ENCODE results near the gene SULT1B1. TPM values are rescaled to one million over a fixed set of nuclear protein-coding genes. Genes with fewer than 3 reads are reported as not detected.

Gene SULT1B1
- total and polyA plus RNA-seq, 2 of the 8 experiments (the other 6 are each of a cell fraction or from before 2014, with no cell fraction given) = not detected

GRCh38 chr4:69785211-69785831, 24.9 kb upstream of the SULT1B1 start (continued):
- TF ChIP-seq GABPA (IDR thresholded peaks at IDR 0.05; ENCODE audit: borderline replicate concordance, insufficient read depth, low read length) (no peak), SP4 (IDR thresholded peaks at IDR 0.05; ENCODE audit: low read length) (no peak), RFX5 (IDR thresholded peaks at IDR 0.05; ENCODE audit: borderline replicate concordance, low read depth, low read length) (no peak)
